GM18868 (cell line): ENCODE data around the gene IRF7.
"Not testable (repeated sequence)": the region's sequence is repeated elsewhere in the genome, so short reads cannot be mapped to it uniquely, and the experiment has no call there.

Experiments used
- ATAC-seq: cut with Tn5 transposase; IDR thresholded peaks from one replicate; pipeline ENCODE4 v1.9.1; 2021; ENCODE audit warnings: mild to moderate bottlenecking, moderate library complexity; ENCODE audit not compliant: unreplicated experiment

IRF7 gene

DNA sequence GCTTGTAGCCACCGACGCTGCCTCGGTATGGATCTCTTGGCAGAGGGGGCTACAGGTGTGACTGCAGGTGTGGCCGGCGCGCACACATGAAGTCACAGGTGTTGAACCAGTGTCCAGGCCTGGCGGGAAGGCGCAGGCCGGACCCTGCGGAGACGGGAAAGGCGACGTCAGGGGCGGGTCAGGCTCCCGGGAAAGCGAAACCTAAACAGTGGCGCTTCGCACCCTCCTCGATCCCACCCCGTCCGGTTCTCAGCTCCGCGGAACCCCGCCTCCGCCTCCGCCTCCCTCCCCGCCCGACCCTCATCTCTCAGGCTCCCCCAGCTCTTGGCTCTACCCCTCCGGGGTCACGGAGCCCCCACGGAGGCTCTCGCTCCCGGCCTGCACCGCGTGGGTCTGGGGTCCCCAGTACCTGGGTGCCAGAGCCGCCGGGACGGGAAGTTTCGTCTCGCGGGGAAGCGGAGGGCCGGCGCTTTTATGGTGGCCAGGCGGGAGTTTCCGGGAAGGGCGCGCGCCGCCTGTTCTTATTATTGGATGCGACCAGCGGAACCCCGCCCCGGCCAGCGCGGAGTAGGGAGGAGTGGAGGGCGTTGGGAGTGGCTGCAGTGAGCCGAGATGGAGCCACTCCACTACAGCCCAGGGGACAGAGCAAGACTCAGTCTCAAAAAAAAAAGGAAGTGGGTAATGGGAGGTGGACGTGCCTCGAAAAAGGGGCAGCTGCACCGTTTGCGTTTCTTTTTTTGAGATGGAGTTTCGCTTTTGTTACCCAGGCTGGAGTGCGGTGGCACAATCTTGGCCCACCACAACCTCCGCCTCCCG, at the start of gene IRF7:
TSS of gene IRF7 (minus strand) at position 447 of the 816 bp plus-strand sequence. CDS start 586 bp downstream, outside the sequence.
- peak; percentile 87 for ATAC-seq

DNA sequence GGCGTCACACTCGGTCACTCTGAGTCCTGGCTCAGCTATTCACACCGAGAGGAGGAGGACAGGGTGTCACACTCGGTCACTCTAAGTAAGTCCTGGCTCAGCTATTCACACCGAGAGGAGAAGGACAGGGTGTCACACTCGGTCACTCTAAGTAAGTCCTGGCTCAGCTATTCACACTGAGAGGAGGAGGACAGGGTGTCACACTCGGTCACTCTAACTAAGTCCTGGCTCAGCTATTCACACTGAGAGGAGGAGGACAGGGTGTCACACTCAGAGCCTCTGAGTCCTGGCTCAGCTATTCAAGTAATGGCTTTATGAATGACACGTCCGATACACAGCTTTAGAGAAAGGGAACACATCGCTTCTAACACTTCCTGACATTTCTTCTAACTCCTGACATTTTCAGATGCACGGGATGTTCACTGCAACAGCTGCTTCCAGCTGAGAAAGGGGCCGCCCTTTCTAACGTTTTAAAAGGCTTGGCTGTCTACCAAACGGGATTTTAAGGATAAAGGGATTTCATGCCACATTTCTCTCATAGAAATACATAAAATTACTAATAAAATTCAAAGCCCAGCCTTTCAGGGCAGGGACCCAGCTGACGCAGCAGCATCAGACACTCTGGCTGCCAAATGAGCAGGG, 49.4 kb upstream of the IRF7 start:
- ATAC-seq: no peak

DNA sequence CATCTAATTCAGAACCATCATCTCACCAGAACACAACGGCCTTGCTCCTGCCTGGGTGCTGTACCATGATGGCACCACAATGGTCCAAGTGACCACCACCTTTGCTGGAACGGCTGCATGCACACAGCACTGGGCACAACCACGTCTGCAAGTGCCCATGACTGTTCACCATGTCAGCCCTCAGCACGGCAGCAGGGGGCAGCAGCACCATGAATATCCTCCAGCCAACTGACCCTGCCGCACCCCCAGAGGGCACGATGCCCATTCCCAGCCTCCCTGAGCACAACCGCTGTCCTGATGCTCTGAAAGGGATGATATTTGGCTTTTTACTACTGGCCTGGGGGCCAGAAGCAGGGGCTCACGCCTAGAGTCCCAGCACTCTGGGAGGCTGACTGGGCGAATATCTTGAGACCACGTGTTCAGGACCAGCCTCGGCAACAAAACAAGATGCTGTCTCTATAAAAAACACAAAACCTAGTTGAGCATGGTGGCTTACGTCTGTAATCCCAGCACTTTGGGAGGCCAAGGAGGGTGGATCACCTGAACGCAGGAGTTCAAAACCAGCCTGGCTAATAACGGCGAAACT, 47.0 kb upstream of the IRF7 start:
- ATAC-seq: no peak

DNA sequence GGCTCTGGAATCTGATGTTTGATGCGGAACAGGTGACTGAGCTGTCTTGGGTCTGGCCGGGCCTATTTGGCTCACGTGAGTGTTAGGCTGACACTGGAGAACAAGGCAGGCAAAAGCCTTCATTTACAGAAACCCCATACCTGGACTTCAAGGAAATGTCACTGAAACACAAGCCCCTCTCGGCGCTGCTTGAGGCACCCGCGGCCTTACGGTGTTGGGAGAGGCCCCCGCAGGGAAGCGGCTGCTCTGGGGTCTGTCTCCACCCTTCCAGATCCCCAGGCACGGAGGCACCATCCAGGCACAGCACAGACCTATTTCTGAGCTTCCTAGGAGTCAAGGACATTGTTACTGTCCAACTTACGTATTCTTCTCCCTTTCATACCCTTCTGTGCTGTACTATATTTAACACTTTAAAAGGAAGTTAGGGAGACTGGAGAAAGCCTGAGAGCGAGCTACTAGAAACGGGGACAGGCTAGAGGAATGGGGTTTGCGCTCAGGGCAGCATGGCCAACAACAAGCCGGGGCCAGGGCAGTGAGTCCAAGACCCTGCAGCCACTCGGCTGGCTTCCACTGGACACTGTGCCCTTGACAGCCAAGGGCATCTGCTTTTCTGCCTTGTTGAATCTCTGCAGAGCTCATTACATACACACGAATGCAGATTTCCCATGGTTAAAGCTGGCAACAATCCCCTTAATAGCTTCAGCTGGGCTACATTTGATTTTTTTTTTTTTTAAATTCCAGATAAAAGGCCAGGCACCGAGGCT, 45.1 kb upstream of the IRF7 start:
- ATAC-seq: no peak

DNA sequence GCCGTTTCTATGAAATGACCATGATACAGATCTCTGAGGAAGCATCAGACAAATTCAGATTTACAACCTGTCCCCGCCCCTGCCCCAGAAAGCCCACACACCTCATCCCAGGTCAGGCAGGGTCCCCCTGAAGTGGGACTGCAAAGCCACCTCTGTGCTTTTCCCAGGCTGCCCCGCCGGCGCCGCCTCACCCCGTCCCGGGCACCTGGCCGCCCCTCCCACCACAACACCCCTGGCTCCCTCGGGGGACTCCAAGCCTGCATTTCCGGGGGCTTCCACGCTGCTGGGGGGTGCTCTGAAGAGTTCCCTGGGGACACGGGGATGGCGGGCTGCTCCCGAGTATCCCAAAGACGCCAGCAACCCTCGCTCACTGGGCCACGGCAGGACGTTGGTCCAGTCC, 44.5 kb upstream of the IRF7 start:
- ATAC-seq: no peak

DNA sequence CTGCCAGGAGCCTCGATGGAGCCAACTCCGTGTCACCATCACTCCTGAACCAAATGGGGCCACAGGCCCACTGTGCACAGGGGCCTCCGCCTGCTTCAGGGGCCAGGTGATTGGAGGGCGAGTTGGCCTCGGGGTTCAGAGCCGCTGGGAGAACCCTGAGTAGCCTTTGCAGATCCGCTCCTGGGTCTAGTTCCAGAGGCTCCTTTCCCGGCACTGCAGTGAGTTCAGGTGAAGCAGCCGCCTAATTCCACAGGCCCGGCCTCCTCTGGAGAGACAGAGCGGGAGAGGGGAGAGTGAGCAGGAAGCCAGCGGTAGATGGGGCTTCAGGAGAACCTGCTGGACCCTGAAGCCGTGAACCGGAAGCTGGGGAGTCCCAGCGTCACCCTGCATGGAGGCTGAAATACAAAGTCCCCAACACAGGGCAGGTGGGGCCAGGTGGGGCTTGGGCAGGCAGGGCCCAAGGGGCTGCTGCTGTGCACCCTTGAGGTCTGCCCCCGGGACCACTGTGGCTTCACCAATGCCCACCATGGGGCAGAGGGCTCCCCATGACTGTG, 43.9 kb upstream of the IRF7 start:
- no peak for ATAC-seq

DNA sequence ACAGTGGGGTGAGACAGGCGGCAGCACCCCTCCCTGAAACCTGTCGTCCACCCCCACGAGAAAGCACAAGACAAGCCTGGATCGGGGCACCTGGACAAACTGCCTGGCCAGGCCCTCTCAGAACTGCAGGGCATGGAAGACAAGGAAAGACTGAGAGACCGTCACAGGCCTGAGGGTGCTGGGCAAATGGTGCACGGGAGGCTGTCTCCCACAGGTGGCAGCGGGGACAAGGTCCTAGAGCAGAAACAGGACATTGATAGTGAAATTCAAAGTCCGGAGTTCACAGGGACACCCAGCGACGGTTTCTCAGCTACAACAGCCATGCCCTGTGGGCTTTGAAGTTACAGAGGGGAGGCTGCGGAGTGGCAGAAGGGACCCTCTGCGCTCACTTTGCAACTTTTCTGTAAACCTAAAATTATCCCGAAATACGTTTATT, 42.0 kb upstream of the IRF7 start:
- ATAC-seq: no peak

DNA sequence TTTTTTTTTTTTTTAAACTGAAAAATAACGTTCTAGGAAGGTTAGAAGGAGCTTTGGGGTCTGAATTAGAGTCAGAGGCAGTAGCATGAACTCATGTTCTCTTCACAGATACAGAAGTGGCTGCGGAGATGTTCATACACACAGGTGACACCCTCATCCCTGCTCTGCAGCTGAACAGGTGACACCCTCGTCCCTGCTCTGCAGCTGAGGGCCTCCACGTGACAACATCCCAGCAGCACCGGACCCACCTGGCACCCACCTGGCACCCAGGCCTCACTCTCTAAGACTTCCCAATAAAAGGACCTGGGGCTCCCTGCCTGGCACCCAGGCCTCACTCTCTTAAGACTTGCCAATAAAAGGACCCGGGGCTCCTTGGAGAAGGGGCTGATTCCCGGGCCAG, 41.1 kb upstream of the IRF7 start:
- ATAC-seq: no peak

DNA sequence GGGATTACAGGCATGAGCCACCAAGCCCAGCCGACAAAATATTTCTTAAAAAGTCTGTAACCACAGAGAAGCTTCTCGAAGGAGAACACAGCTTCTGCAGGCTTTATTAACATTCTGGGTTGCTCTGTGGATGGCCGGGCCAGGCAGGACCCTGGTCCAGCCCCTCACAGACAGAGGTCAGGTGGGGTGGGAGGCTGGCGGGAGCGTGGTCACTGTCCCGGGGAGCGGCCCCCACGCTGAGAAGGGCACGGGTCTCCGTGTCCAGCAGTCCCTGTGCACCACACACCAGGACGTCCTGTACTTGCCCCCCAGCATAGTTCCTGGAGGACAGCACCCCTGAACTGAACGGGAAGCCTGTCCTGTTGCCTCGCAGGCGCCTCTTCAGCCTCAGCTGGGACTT, 40.7 kb upstream of the IRF7 start:
- no peak for ATAC-seq

DNA sequence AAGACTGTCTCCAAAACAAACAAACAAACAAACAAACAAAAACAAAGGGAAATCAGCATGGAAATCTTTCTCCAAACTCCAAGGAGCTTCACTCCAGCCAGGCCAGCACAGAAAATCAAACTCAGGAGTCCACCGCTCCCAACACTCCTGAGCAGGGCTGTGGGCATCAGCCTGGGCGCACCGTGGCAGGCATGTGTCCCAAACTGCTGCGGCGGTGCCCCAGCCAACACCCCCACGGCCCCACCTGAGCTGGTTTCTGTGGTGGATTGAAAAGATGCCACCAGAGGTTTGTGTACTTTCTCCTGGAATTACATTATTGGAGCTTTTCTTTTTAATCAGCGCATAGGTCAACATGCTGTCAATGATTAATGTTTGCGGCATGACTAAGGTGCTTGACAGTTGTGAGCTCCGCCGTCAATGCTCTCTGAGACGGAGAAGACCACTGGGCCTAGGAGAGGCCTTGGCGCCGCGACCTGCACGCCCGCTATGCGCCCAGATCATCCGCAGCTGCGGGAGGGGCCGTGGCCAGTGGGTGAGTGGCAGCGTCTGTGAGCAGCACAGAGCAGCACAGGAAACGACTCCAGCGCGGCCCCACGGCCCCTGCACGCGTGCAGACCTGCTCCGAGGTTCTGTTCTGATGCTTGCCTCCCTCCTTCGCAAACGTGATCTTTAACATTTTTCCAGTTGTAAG, 39.4 kb upstream of the IRF7 start:
- no peak for ATAC-seq

DNA sequence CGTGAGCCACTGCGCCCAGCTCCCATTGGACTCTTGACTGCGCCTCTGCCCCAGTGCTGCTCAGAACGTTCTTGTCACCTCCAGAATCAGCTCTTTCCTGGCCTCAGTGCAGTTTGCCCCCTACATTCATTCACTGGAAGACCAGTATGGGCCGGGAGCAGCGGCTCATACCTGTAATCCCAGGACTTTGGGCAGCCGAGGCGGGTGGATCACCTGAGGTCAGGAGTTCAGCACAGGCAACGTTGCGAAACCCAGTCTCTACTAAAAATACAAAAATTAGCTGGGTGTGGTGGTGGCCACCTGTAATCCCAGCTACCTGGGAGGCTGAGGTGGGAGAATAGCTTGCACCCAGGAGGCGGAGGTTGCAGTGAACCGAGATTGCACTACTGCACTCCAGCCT, 38.7 kb upstream of the IRF7 start:
- not testable (repeated sequence) for ATAC-seq

DNA sequence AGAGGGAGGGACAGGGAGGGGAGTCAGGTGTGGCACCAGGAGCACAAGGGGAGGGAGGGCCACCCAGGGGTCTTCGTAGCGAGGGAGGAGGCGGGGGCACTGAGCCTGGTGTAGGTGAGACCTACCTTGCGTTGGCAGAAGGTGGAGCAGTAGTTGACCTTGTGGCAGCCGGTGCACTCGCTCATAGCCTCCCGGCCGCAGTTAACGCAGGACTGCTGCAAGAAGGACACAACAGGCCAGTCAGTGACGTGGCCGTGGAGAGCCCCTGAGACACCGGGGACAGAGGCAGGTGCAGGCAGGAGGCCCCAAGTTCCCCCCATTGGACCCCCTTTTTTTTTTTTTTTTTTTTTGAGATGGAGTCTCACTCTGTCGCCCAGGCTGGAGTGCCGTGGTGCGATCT, 38.1 kb upstream of the IRF7 start:
- no peak for ATAC-seq

DNA sequence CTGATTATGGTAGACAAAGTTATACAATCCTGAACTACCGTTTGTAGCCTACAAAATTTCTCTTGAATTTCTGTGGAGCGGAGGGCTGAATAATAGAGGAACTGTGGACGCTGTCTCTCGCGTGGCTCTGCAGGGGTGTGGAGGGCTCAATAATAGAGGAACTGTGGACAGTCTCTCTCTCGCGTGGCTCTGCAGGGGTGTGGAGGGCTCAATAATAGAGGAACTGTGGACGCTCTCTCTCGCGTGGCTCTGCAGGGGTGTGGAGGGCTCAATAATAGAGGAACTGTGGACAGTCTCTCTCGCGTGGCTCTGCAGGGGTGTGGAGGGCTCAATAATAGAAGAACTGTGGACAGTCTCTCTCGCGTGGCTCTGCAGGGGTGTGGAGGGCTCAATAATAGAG, 37.4 kb upstream of the IRF7 start:
- ATAC-seq: not testable (repeated sequence)

DNA sequence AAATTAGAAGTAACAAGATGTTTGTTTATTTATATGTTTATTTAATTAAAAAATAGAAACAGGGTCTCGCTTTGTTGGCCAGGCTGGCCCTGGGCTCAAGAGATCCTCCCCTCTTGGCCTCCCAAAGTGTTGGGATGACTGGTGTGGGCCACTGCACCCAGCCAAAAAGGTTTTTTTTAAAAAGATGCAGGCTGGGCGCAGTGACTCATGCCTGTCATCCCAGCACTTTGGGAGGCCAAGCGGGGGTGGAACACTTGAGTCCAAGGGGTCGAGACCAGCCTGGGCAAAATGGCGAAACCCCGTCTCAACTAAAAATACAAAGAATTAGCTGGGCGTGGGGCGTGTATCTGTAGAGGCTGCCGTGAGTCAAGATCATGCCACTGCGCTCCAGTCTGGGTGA, 34.7 kb upstream of the IRF7 start:
- ATAC-seq: no peak

DNA sequence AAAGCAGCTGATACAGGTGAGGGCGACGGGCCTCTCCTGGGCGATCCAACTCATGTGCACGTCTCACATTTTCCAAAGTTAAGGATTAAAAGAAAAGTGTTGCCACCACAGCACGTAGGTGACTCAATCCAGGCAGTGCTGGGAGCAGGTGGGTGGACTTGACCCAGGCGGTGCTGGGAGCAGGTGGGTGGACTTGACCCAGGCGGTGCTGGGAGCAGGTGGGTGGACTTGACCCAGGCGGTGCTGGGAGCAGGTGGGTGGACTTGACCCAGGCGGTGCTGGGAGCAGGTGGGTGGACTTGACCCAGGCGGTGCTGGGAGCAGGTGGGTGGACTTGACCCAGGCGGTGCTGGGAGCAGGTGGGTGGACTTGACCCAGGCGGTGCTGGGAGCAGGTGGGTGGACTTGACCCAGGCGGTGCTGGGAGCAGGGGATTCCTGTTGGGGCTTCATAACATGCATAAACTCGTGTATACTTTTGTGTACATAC, 32.0 kb upstream of the IRF7 start:
- not testable (repeated sequence) for ATAC-seq

DNA sequence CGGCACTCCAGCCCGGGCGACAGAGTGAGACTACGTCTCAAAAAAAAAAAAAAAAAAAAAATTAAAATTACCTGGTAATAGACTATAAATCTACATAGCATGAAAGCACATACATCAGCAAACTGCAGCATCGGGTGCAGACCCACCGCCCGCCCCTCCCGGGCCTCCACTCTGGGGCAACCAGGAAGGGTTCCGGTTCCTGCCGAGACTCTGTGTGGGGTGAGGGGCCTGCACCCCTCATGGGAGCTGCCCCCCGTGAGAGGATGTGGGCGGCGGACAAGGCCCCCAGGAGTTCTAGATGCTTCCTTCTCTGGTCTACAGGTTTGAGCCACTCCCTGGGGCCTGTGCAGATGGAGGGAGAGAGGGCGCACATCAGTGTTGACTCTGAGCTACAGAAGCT, 30.5 kb upstream of the IRF7 start:
- ATAC-seq: no peak

DNA sequence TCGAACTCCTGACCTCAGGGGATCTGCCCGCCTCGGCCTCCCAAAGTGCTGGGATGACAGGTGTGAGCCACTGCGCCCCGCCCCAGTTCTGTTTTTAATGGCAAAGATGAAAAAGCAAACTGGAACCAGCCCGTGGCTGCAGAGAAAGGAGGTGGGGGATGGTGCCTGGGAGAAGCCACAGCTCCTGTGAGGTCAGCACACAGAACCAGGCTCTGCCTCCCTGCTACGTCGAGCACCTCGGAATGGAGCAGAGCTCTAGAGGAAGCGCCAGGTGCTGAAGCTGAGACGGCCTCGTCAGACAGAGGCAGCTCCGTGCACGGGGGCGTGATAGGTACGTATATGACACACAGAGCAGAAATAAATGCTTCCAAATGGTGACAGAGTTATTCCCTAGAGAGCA, 29.8 kb upstream of the IRF7 start:
- ATAC-seq: no peak

DNA sequence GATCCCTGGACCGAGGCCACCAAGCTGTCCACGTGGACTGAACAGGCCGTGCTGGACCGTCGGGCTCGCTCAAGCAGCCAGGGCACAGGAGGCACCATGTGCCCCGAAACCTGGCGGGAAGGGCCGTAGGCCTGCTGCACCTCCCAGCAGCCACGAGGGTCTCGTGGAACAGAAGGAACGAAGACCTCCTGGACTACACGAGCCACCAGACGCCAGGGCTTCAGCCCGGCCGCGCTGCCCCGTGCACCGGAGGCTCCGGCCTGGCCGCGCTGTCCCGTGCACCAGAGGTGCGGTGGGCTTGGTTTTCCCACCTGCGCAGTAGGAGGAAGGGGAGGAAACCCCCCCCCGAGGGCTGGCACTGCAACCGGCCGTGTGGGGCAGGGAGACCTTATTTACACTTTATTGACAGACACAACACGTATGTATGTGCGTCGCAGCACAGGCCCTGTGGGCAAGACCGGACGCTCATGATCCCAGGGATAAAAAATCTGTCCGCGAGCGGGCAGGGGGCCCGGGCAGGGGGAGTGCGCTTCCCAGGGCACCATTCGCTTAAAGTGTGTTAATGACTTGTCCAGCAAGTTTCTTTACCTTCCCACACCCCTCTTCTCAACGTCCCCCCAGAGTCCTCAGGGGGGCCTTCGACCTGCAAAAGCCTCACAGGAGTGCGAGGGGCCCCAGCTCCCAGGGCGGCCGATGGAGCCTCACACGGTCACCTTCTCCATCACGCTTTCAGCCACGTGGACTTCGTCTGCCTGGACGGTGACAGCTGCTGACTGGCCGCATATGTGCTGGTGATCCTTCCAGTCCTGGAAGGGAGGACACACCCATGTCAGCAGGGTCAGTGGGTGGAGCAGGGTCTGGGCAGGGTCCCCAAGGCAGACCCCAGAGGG, 28.3 kb upstream of the IRF7 start:
- ATAC-seq: no peak

DNA sequence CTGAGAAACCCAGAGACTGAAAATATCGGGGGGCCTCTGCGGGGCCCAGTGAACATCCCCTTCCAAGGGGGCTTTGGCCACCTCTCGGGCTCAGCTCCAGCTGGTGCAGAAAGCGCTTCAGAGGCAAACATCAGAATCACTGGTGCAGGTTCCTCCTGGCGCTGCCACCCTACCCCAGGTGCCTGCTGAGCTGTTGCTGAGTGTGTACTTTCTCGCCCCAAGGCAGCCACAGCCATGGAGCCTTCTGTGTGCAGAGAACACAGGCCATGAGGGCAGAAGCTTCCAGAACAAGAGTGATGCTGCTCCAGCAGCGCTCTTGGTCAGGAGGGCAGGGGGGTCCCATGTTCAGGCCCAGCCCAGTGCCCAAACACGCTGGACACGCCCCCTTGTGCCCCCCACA, 27.6 kb upstream of the IRF7 start:
- no peak for ATAC-seq
